LoVo (cell line): ENCODE results near the gene CNN1.
"Not testable (repeated sequence)": the region's sequence is repeated elsewhere in the genome, so short reads cannot be mapped to it uniquely, and the experiment has no call there.

Experiments
- DNase-seq: peaks from one replicate; pipeline ENCODE4 v3.0.0-alpha.2; 2016; ENCODE audit warnings: low spot score

Gene CNN1

GRCh38 chr19:11566164-11566563, 27.5 kb downstream of the CNN1 start:
- no peak for DNase-seq

GRCh38 chr19:11570039-11570462, 31.4 kb downstream of the CNN1 start:
- no peak for DNase-seq

GRCh38 chr19:11573354-11573753, 34.7 kb downstream of the CNN1 start:
- DNase-seq, result not testable (repeated sequence)

GRCh38 chr19:11573763-11574162, 35.1 kb downstream of the CNN1 start:
- not testable (repeated sequence) for DNase-seq

GRCh38 chr19:11574689-11575088, 36.0 kb downstream of the CNN1 start:
- no peak for DNase-seq

GRCh38 chr19:11576227-11576626, 37.6 kb downstream of the CNN1 start:
- no peak for DNase-seq

GRCh38 chr19:11577451-11578257, 39.0 kb downstream of the CNN1 start, which contains the start of gene ACP5:
TSS of gene ACP5 (minus strand) at chr19:11577645. CDS start at chr19:11577317, 328 bp downstream.
- DNase-seq, result no peak

- DNase-seq, result no peak
Observed at GRCh38 chr19:11578258-11579142, 39.8 kb downstream of the CNN1 start.

- no peak for DNase-seq
Observed at GRCh38 chr19:11580116-11580515, 41.5 kb downstream of the CNN1 start.

GRCh38 chr19:11581740-11582139, 43.1 kb downstream of the CNN1 start:
- DNase-seq, result no peak

GRCh38 chr19:11586331-11586730, 47.7 kb downstream of the CNN1 start:
- no peak for DNase-seq

- peak; percentile 70 for DNase-seq
Observed at GRCh38 chr19:11587302-11587974, 48.8 kb downstream of the CNN1 start.

- no peak for DNase-seq
Observed at GRCh38 chr19:11587975-11588631, 49.5 kb downstream of the CNN1 start.

GRCh38 chr19:11594084-11594483, 55.4 kb downstream of the CNN1 start:
- no peak for DNase-seq

GRCh38 chr19:11596156-11596555, 57.5 kb downstream of the CNN1 start:
- DNase-seq, result no peak

- DNase-seq, result peak; percentile 99
Observed at GRCh38 chr19:11597202-11598102, 58.8 kb downstream of the CNN1 start, which contains the start of gene ZNF627. TSS of gene ZNF627 (plus strand) at chr19:11597483. CDS start at chr19:11597628, 145 bp downstream.

GRCh38 chr19:11598103-11598483, 59.4 kb downstream of the CNN1 start:
- no peak for DNase-seq

GRCh38 chr19:11598746-11599145, 60.1 kb downstream of the CNN1 start:
- no peak for DNase-seq

GRCh38 chr19:11599704-11600103, 61.1 kb downstream of the CNN1 start:
- not testable (repeated sequence) for DNase-seq
